ENCODE data around the gene DUSP19. TPM values are rescaled to one million over a fixed set of nuclear protein-coding genes. Genes with fewer than 3 reads are reported as not detected.

Gene DUSP19
- total and polyA plus RNA-seq, 2 of the 13 experiments (the other 11 are each of a cell fraction or from before 2014, with no cell fraction given), result 1.3 to 1.9 TPM

DNA sequence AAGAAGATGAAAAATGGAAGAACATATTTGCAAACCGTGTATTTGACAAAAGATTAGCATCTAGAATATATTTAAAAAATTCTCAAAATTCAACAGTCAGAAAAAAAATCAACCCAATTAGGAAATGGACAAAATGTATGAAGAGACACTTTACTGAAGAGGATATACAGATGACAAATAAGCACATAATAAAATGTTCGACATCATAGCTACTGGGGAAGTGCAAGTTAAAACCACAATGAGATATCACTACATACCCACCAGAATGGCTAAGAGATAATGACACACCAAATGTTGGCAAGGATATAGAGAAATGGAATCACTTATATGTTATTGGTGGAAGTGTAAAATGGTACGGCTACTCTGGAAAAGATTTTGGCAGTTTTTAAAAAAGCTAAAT, 34.0 kb downstream of the DUSP19 start (continued):
- no peak for TF ChIP-seq ZNF318 (CRISPR knock-in tag; IDR thresholded peaks at IDR 0.05)
- TF ChIP-seq ZNF569 (CRISPR knock-in tag; IDR thresholded peaks at IDR 0.05; ENCODE audit: borderline replicate concordance), result no peak
- TF ChIP-seq ZNF292 (CRISPR knock-in tag; IDR thresholded peaks at IDR 0.05; ENCODE audit: borderline replicate concordance, low read depth), result no peak
- TF ChIP-seq, protein P1, sequence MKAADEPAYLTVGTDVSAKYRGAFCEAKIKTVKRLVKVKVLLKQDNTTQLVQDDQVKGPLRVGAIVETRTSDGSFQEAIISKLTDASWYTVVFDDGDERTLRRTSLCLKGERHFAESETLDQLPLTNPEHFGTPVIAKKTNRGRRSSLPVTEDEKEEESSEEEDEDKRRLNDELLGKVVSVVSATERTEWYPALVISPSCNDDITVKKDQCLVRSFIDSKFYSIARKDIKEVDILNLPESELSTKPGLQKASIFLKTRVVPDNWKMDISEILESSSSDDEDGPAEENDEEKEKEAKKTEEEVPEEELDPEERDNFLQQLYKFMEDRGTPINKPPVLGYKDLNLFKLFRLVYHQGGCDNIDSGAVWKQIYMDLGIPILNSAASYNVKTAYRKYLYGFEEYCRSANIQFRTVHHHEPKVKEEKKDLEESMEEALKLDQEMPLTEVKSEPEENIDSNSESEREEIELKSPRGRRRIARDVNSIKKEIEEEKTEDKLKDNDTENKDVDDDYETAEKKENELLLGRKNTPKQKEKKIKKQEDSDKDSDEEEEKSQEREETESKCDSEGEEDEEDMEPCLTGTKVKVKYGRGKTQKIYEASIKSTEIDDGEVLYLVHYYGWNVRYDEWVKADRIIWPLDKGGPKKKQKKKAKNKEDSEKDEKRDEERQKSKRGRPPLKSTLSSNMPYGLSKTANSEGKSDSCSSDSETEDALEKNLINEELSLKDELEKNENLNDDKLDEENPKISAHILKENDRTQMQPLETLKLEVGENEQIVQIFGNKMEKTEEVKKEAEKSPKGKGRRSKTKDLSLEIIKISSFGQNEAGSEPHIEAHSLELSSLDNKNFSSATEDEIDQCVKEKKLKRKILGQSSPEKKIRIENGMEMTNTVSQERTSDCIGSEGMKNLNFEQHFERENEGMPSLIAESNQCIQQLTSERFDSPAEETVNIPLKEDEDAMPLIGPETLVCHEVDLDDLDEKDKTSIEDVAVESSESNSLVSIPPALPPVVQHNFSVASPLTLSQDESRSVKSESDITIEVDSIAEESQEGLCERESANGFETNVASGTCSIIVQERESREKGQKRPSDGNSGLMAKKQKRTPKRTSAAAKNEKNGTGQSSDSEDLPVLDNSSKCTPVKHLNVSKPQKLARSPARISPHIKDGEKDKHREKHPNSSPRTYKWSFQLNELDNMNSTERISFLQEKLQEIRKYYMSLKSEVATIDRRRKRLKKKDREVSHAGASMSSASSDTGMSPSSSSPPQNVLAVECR (CRISPR knock-in tag; IDR thresholded peaks at IDR 0.05; ENCODE audit: borderline replicate concordance), result no peak
- no peak for TF ChIP-seq TEAD3 (CRISPR knock-in tag; optimal IDR thresholded peaks at IDR 0.05; ENCODE audit: borderline replicate concordance)
- no peak for TF ChIP-seq SP140L (CRISPR knock-in tag; IDR thresholded peaks at IDR 0.05; ENCODE audit: borderline replicate concordance)
- TF ChIP-seq, protein P2, sequence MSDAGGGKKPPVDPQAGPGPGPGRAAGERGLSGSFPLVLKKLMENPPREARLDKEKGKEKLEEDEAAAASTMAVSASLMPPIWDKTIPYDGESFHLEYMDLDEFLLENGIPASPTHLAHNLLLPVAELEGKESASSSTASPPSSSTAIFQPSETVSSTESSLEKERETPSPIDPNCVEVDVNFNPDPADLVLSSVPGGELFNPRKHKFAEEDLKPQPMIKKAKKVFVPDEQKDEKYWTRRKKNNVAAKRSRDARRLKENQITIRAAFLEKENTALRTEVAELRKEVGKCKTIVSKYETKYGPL (CRISPR knock-in tag; IDR thresholded peaks at IDR 0.05), result no peak
- TF ChIP-seq, protein P3, sequence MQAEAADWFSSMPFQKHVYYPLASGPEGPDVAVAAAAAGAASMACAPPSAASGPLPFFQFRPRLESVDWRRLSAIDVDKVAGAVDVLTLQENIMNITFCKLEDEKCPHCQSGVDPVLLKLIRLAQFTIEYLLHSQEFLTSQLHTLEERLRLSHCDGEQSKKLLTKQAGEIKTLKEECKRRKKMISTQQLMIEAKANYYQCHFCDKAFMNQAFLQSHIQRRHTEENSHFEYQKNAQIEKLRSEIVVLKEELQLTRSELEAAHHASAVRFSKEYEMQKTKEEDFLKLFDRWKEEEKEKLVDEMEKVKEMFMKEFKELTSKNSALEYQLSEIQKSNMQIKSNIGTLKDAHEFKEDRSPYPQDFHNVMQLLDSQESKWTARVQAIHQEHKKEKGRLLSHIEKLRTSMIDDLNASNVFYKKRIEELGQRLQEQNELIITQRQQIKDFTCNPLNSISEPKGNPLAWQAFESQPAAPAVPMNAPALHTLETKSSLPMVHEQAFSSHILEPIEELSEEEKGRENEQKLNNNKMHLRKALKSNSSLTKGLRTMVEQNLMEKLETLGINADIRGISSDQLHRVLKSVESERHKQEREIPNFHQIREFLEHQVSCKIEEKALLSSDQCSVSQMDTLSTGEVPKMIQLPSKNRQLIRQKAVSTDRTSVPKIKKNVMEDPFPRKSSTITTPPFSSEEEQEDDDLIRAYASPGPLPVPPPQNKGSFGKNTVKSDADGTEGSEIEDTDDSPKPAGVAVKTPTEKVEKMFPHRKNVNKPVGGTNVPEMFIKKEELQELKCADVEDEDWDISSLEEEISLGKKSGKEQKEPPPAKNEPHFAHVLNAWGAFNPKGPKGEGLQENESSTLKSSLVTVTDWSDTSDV (CRISPR knock-in tag; IDR thresholded peaks at IDR 0.05), result no peak
- TF ChIP-seq MXD1 (CRISPR knock-in tag; IDR thresholded peaks at IDR 0.05), result no peak
- no peak for TF ChIP-seq NFE2L1 (CRISPR knock-in tag; IDR thresholded peaks at IDR 0.05; ENCODE audit: borderline replicate concordance)
- TF ChIP-seq, protein P4, sequence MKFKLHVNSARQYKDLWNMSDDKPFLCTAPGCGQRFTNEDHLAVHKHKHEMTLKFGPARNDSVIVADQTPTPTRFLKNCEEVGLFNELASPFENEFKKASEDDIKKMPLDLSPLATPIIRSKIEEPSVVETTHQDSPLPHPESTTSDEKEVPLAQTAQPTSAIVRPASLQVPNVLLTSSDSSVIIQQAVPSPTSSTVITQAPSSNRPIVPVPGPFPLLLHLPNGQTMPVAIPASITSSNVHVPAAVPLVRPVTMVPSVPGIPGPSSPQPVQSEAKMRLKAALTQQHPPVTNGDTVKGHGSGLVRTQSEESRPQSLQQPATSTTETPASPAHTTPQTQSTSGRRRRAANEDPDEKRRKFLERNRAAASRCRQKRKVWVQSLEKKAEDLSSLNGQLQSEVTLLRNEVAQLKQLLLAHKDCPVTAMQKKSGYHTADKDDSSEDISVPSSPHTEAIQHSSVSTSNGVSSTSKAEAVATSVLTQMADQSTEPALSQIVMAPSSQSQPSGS (CRISPR knock-in tag; IDR thresholded peaks at IDR 0.05), result no peak
